ENCODE data around the gene SLC16A8.

Gene SLC16A8, protein sequence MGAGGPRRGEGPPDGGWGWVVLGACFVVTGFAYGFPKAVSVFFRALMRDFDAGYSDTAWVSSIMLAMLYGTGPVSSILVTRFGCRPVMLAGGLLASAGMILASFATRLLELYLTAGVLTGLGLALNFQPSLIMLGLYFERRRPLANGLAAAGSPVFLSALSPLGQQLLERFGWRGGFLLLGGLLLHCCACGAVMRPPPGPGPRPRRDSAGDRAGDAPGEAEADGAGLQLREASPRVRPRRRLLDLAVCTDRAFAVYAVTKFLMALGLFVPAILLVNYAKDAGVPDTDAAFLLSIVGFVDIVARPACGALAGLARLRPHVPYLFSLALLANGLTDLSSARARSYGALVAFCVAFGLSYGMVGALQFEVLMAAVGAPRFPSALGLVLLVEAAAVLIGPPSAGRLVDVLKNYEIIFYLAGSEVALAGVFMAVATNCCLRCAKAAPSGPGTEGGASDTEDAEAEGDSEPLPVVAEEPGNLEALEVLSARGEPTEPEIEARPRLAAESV

DNA sequence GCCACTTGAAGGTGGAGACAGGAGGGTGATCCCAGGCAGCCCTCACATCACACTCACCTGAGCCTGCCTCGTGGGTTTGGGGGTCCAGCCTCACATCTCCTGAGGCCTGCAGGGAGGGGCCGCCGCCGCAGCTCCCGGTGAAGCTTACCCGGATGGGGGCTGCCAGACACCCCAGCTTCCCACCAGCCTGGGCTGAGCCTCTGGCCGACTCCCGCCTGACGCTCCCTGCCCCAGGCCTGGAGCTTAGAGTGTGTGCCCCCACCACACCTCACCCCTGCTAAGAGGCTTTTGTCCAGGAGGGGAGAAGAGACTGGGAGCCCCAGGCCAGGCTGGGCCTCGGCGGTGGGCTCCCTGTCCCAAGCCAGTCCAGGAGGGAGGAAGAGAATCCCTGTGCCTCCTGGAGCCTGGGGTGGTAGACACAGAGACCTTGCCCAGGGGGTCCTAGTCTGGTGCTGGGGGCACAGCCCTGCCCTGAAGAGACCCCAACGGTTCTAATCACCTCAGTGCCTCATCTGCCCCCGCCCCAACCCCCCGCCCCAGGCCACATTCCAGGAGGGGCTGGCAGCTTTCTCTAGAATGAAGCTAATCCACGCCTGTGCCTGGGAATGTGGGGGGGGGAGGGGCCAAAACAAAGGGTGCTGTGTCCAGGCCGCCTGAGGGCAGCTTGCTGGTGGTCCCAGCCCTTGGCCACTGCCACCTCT is at the start of gene SLC16A8:
Gene SLC16A8, minus strand, starts transcription at position 254 of the 701 bp plus-strand sequence. CDS start 1,311 bp downstream, outside the sequence.
- no peak within 1 kb of the TSS for H3K4me3 ChIP-seq (replicated peaks; ENCODE audit: low read depth, low read length)
- no peak for DNase-seq (ENCODE audit: extremely low read depth, low read depth)
- TF ChIP-seq, protein P1, sequence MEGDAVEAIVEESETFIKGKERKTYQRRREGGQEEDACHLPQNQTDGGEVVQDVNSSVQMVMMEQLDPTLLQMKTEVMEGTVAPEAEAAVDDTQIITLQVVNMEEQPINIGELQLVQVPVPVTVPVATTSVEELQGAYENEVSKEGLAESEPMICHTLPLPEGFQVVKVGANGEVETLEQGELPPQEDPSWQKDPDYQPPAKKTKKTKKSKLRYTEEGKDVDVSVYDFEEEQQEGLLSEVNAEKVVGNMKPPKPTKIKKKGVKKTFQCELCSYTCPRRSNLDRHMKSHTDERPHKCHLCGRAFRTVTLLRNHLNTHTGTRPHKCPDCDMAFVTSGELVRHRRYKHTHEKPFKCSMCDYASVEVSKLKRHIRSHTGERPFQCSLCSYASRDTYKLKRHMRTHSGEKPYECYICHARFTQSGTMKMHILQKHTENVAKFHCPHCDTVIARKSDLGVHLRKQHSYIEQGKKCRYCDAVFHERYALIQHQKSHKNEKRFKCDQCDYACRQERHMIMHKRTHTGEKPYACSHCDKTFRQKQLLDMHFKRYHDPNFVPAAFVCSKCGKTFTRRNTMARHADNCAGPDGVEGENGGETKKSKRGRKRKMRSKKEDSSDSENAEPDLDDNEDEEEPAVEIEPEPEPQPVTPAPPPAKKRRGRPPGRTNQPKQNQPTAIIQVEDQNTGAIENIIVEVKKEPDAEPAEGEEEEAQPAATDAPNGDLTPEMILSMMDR (IDR thresholded peaks at IDR 0.05; ENCODE audit: low read depth, low read length, missing control alignments) = no peak

DNA sequence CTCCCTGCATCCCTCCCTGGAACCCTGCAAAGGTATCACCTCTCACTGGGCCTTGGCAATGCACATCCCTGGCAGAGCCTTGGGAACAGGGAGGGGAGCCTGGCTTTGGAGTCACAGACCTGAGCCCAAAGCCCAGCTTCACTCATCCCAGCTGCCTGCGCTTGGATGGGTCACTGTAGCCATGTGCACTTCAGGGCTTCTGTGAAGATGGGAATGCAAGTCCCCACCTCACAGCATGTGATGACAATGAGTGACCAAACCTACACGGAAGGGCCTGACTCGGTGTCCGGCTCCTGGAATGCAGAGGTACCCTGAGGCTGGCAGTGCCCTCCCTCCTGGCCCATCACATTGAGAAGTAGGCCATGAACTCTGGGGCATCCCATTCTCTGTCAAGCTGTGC is 49.3 kb upstream of the SLC16A8 start:
- DNase-seq (ENCODE audit: extremely low read depth, low read depth) = no peak
- TF ChIP-seq, protein P1 (IDR thresholded peaks at IDR 0.05; ENCODE audit: low read depth, low read length, missing control alignments) = no peak
- H3K4me3 ChIP-seq (replicated peaks; ENCODE audit: low read depth, low read length) = no peak overlapping the region

DNA sequence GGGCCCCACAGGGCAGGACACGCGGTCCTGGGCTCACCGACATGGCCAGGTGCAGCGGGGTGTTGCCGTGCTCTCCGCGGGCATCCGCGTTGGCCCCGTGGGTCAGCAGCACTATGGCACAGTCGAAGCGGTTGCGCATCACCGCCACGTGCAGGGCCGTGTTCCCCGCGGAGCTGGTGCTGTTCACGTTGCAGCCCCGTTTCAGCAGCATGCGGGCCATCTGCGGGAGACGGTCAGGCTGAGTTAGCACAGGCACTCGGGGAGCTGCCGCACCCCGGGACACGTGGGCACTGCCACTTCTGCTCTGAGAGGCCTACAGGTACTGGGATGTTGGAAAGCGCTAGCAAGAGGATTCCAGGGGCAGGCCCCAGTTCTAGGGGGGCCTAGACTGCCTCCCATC is 48.8 kb upstream of the SLC16A8 start:
- TF ChIP-seq, protein P1 (IDR thresholded peaks at IDR 0.05; ENCODE audit: low read depth, low read length, missing control alignments) = no peak
- no peak overlapping the region for H3K4me3 ChIP-seq (replicated peaks; ENCODE audit: low read depth, low read length)
- no peak for DNase-seq (ENCODE audit: extremely low read depth, low read depth)

DNA sequence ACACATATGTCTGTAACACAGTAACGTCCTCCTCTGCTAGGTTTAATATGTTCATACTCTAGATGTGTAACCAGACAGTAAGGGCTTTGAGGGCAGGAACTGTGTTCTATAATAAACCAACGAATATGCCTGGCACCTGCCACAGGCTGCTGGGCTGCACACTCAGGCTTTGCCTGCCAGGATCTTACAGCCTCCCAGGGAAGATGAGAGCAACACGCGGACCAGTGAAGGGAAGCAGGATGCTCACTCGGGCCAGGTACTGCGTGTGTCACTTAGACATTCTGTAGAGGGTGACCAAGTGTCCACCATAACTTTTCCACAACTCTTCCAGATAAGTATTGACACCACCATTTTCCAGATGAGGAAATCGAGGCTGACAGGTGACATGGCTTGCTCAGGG is 48.2 kb upstream of the SLC16A8 start:
- DNase-seq (ENCODE audit: extremely low read depth, low read depth) = no peak
- no peak overlapping the region for H3K4me3 ChIP-seq (replicated peaks; ENCODE audit: low read depth, low read length)
- TF ChIP-seq, protein P1 (IDR thresholded peaks at IDR 0.05; ENCODE audit: low read depth, low read length, missing control alignments) = no peak

DNA sequence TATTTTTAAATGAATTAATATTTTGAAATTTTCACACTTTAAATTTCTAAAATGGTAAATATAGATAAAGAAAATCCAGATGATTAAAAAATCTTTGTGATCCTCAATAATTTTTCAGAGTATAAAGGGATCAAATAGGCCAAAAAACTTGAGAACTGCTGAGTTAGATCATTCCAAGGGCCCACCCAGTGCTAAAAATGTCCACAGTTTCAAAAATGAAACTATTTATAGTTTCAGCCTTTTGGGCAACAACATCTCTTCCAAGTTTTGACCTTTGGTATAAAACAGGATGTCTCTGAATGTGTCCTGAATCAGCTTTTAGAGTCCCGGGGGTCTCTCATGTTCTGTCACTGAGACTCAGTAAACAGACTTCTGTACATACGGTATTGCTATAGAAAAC is 47.4 kb upstream of the SLC16A8 start:
- no peak for DNase-seq (ENCODE audit: extremely low read depth, low read depth)
- TF ChIP-seq, protein P1 (IDR thresholded peaks at IDR 0.05; ENCODE audit: low read depth, low read length, missing control alignments) = no peak

DNA sequence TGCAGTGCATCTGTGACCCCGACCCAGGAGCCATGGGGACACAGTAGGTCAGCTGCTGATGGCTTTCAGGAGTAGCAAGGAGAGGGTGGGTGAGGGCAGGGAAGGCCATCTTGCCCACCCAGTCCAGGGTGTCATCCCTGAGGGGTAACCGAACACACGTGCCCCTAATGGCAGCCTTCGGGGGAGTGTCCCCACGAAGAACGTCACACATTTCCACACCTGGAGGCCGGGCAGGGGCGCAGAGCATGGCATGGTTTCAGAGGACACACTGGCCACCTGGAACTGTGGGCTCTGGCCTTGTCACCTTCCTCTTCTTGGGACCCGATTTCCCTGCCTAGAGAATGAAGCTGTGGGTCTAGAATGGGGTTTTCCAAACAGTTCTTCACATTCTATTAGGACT is 45.9 kb upstream of the SLC16A8 start:
- H3K4me3 ChIP-seq (replicated peaks; ENCODE audit: low read depth, low read length) = no peak overlapping the region
- no peak for DNase-seq (ENCODE audit: extremely low read depth, low read depth)
- TF ChIP-seq, protein P1 (IDR thresholded peaks at IDR 0.05; ENCODE audit: low read depth, low read length, missing control alignments) = no peak

More for the DNA sequence above, 47.4 kb upstream of the SLC16A8 start:
- H3K4me3 ChIP-seq (replicated peaks; ENCODE audit: low read depth, low read length) = no peak overlapping the region
